Left colon (tissue), 2 donors: ENCODE results near the gene FARP1. TPM values are rescaled to one million over a fixed set of nuclear protein-coding genes. Genes with fewer than 3 reads are reported as not detected.

Experiments
- ATAC-seq: fragments of 200-7000 bp; cut with Tn5 transposase; one replicate; pipeline ENCODE4 v1.9.1; 2020; ENCODE audit warnings: mild to moderate bottlenecking, moderate library complexity
- DNase-seq, 2 donors: peaks; one replicate each; pipeline ENCODE4 v3.0.0-alpha.2; 2020
- intact Hi-C, 2 donors: fragments of 100-400 bp; cut with DNase I in 1 of 2; cut with micrococcal nuclease in 1 of 2; formaldehyde crosslinking; loops; one replicate each; pipeline versions ENCODE4 v1.11.2 to v1.14.0; 2022; cut with DNase I, micrococcal nuclease
- total RNA-seq, 2 donors: library from RNA; stranded (reverse); fragmentation: NEBNext Ultra II Directional; extraction: Animal tissue kit (Norgen Biotek cat#: 25700); gene quantifications; one replicate each; pipeline ENCODE4 v1.2.1, GENCODE V29; 2021
- donor health status: DM: no; HTN: no; CAD: no.
- donor health status: DM: yes; HTN: yes; CAD: no.

Gene FARP1
- total RNA-seq, 2 donors from 2014 or later = 38.8 to 50.3 TPM

GRCh38 chr13:98171900-98172589 lies 29.2 kb downstream of the FARP1 start:
- intact Hi-C loops = no loop called here
- DNase-seq = no peak
- peak; percentile 34 for ATAC-seq

GRCh38 chr13:98172590-98173422 lies 29.9 kb downstream of the FARP1 start:
- intact Hi-C loops = no loop called here
- ATAC-seq = no peak
- DNase-seq = no peak

DNA sequence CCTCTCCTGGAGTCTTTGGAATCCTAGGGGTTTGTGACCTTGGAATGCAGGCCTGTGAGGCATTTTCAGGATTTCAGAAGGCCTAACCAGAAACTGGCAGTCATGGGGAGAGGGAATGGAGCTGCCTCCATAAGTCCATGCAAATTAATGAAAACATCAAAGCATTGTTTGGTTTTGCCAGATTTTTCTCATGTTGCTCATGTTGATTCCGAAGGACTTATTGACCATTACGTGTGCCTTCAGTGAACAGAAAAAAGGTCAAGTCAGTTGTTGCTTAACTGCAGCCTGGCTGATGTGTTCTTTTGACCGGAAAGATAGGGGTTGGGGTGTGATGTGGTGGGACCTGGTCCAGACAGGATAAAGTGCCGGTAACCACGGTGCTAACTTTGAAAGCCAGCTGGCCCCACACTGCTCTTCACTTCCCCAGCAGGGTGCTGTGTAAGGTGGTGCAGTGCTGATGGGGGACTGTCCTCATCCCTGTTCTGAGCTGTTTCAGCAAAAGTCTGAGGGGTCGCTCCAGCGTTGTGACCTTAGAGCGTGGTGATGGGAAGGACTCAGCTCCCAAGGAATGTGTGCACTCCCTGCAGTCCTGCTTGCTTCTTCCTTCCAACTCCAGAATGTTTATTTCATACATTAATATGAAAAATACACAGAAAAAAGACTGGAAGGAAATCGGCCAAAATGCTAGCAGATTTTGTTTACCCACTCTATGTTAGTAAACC lies 30.7 kb downstream of the FARP1 start:
- intact Hi-C loops = no loop called here
- ATAC-seq (no peak), DNase-seq (no peak)

- intact Hi-C loops = no loop called here
- ATAC-seq (no peak), DNase-seq (no peak)
Measured at GRCh38 chr13:98174307-98174706, 31.4 kb downstream of the FARP1 start.

GRCh38 chr13:98175043-98175442 lies 32.1 kb downstream of the FARP1 start:
- ATAC-seq (peak; percentile 26), DNase-seq (no peak)
- intact Hi-C loops = no loop called here

GRCh38 chr13:98175823-98176222 lies 32.9 kb downstream of the FARP1 start:
- DNase-seq (no peak), ATAC-seq (no peak)
- intact Hi-C loops = no loop called here

GRCh38 chr13:98176777-98177608 lies 34.1 kb downstream of the FARP1 start, which contains the start of gene RNF113B:
TSS of gene RNF113B (minus strand) at chr13:98177269. CDS start at chr13:98177236, 33 bp downstream.
- ATAC-seq = no peak
- DNase-seq = no peak
- intact Hi-C loops = no loop called here

- no peak for ATAC-seq
- intact Hi-C loops = no loop called here
Measured at GRCh38 chr13:98180092-98180491, 37.2 kb downstream of the FARP1 start.

DNA sequence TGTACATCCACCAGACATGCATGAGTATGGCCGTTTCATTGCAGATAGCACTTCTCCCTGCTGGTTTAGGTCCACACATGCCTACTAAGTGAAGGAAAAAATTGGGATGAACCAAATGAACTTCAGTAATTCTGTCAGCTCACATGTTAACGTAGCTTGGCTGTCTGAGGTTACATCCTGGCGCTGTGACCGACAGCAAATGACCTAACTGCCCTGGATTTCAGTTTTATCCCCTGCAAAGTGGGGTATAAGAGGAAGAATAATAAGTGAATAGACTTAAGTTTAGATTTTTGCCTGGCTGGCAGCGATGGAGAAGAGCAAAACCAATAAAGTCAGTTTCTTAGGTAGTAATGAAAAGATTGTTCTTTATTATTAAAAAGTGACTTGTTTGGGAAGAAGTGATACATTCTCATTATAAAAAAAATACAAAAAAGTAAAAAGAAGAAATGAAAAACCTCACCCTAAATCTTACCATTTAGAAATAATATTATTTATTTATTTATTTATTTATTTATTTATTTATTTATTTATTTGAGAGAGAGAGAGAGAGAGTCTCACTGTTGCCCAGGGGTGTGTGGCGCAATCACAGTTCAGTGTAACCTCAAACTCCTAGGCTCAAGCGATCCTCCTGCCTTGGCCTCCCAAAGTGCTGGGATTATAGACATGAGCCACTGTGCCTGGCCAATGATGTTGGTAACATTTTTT lies 38.4 kb downstream of the FARP1 start:
- intact Hi-C loops = no loop called here
- ATAC-seq (no peak), DNase-seq (no peak)

More at GRCh38 chr13:98180092-98180491, 37.2 kb downstream of the FARP1 start:
- no peak for DNase-seq

- ATAC-seq (no peak), DNase-seq (no peak)
- intact Hi-C loops = no loop called here
Measured at GRCh38 chr13:98182153-98182552, 39.3 kb downstream of the FARP1 start.

DNA sequence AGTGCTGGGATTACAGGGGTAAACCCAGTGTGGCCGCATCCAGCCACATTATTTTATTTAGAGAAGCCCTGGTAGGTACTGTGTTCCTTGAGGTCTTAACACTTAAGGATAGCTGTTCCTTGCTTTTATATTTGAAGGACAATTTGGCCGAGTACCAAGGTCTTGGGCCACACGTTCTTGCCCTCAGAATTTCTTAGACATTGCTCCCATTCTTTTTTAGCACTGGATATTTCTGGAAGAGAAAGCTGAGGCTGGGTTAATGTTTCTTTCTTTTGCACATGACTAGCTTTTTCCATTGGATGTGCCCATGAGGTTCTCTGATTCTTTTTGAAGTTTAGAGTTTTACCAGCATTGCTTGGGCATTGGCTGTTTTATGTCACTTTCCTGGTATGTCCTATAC lies 39.7 kb downstream of the FARP1 start:
- intact Hi-C loops = no loop called here
- no peak for ATAC-seq
- no peak for DNase-seq

DNA sequence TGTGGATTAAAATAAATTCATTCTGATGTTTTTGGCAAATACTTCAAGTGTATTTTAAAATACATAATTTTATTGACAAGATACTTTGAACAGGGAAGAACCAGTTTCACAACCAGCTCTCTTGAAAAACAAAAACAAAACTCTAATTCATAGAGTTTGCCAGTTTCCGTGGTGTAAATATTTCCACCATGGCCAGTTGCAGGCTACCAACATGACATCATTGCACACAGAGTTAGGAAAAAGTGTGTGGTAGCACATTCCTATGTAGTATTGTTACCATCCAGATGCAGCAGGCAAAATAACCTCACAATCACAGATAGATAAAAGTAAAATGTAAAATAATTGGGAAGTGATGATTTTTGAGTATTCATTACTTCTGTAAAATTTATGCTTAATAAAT lies 41.9 kb downstream of the FARP1 start:
- no peak for ATAC-seq

DNA sequence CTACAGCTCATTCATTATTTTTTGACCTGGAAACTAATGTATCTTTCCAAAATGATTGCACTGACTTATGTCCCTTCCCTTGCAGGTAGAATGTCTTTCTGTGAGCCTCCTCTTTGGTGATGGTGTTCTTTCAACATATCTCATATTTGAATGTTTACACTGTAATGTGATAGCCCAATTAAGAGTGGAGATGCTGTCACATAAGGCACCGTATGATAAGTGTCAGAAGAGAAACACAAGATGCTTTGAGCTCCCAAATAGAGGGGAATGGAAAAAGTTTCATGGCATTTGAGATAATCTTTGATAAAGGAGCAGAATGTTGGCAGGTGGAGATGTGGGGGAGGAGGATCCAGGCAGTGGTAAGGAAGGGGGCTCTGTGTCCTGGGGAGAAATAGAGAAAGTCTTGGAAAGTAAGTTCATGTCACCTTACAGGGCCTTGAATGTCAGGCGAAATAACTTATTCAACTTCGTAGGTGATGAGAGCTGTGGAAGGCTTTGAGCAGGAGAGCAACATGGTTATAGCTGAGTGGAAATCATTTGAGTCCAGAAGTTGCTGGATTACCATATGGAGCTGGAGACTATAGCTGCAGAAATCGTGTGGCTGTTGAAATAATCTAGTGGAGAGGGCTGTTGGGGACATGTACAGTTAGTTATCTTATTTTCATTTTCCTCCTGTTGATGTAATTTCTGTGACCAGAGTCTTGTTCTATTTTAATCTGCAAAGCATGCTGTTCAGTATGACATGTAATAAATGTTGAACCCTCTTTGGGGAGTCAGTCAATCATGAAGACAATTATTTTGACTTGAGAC lies 44.5 kb downstream of the FARP1 start:
- no peak for ATAC-seq
- intact Hi-C loops = no loop called here
- DNase-seq = no peak

More for the DNA sequence above, 41.9 kb downstream of the FARP1 start:
- intact Hi-C loops = no loop called here
- no peak for DNase-seq

DNA sequence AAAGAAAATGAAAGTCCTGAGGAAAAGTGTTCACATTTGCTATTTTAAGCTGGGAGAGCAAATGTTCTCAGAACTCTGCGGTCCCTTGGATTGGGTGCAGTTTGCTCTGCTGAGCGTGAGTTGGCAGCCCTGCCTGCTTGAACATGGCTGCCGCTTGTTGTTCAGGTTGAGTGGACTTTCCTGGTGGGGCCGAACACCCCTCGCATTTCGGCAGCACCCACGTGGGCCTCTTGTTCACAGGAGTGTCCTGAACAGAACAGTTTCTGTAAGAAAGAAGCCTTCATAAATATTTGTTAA lies 45.0 kb downstream of the FARP1 start:
- intact Hi-C loops = no loop called here
- DNase-seq (no peak), ATAC-seq (no peak)

DNA sequence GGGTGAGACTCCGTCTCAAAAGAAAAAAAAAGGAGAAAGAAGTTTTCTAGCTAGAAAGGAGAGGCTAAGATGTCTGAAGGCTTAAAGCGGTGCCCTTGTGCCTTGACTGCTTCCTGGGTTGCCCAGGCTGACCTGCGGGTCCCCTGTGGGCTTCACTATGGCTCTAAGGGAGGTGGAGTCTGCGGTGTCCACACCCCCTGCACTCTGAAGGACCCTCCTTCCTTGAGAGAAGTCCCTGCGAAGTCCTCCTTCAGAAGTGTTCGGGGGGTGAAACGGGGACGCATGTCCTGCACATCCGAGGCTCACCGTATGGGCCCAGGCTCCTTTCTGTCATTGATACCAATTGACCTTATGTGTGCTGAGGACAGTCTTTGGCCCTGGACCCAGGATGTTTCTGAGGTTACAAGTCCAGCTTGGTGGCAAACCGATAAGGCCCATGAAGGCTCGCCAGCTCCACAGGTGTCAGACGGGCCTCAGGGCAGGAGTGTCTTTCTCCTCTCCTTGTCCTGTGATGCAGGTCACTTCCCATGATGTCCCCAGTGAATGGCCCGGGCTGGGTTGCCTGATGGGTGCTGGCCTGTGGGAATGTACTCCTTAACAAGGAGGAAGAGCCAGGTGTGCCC lies 45.8 kb downstream of the FARP1 start:
- intact Hi-C loops = no loop called here

GRCh38 chr13:98189841-98190505 lies 47.1 kb downstream of the FARP1 start:
- DNase-seq (no peak), ATAC-seq (no peak)
- intact Hi-C loops = no loop called here

More for the DNA sequence above, 45.8 kb downstream of the FARP1 start:
- DNase-seq (no peak), ATAC-seq (no peak)
